A673 (cell line): ENCODE measurements around the gene UBE2L3. TPM values are rescaled to one million over a fixed set of nuclear protein-coding genes. Genes with fewer than 3 reads are reported as not detected.
"Not testable (repeated sequence)": the region's sequence is repeated elsewhere in the genome, so short reads cannot be mapped to it uniquely, and the experiment has no call there.

Experiments
- BruUV-seq: library from RNA; stranded (reverse); fragments of 400-500 nt; replicated peaks from 2 replicates; lab custom pipeline; 2021; lab: Mats Ljungman, UMichigan
- CTCF ChIA-PET: fragments of 300-600 bp; sonication (Branson Sonifier 250); formaldehyde crosslinking; loops from one replicate; lab custom pipeline; 2022; ENCODE audit warnings: antibody characterized with exemption; lab: Charles Lee
- POLR2A ChIA-PET: fragments of 300-600 bp; sonication (Branson Sonifier 250); formaldehyde crosslinking; loops from one replicate; lab custom pipeline; 2022; ENCODE audit warnings: antibody characterized with exemption; ENCODE audit not compliant: low non-redundant PET; lab: Charles Lee
- DNase-seq: peaks from one replicate; pipeline ENCODE4 v3.0.0-alpha.2; 2015; ENCODE audit warnings: low spot score
- H3K27ac ChIP-seq: fragments of 200-600 bp; sonication (generic); 2 replicates; pipeline ENCODE4 v1.5.1; 2016; ENCODE audit warnings: mixed run types, low read depth, mild to moderate bottlenecking, mixed read lengths, antibody characterized with exemption, low read length; ENCODE audit not compliant: poor library complexity, severe bottlenecking
- H3K27me3 ChIP-seq: fragments of 200-600 bp; sonication (generic); replicated peaks from 2 replicates; pipeline ENCODE4 v1.6.1; 2017; ENCODE audit warnings: mixed run types, low read depth, mild to moderate bottlenecking, mixed read lengths, antibody characterized with exemption, low read length; ENCODE audit not compliant: insufficient read depth, poor library complexity
- H3K36me3 ChIP-seq: fragments of 200-600 bp; sonication (generic); 2 replicates; pipeline ENCODE4 v1.6.1; 2016; ENCODE audit warnings: mixed run types, mild to moderate bottlenecking, mixed read lengths, antibody characterized with exemption, low read length; ENCODE audit not compliant: insufficient read depth, poor library complexity, severe bottlenecking
- H3K4me1 ChIP-seq: fragments of 200-600 bp; sonication (generic); 2 replicates; pipeline ENCODE4 v1.6.1; 2017; ENCODE audit warnings: mixed run types, mild to moderate bottlenecking, mixed read lengths, antibody characterized with exemption, low read length; ENCODE audit not compliant: insufficient read depth, poor library complexity, severe bottlenecking
- H3K4me3 ChIP-seq: fragments of 200-600 bp; sonication (generic); 2 replicates; pipeline ENCODE4 v1.5.1; 2016; ENCODE audit warnings: low read depth, mixed run types, mild to moderate bottlenecking, mixed read lengths, low read length; ENCODE audit not compliant: poor library complexity, severe bottlenecking
- H3K9me3 ChIP-seq: fragments of 200-600 bp; sonication (generic); 2 replicates; pipeline ENCODE4 v1.6.1; 2016; ENCODE audit warnings: mixed run types, low read depth, mild to moderate bottlenecking, mixed read lengths, antibody characterized with exemption, low read length; ENCODE audit not compliant: poor library complexity, severe bottlenecking
- CTCF ChIP-seq: fragments of 300-800, 200-600 bp; sonication (generic); conservative IDR thresholded peaks from 2 replicates; pipeline ENCODE4 v1.5.1; 2017; ENCODE audit warnings: low read depth, mild to moderate bottlenecking, antibody characterized with exemption, low read length, moderate library complexity, mixed read lengths
- EZH2 ChIP-seq: fragments of 200-600 bp; sonication (generic); IDR thresholded peaks from 2 replicates; pipeline ENCODE4 v1.6.1; 2017; ENCODE audit warnings: borderline replicate concordance, low read depth, mild to moderate bottlenecking, mixed read lengths, antibody characterized with exemption, low read length; ENCODE audit not compliant: poor library complexity, severe bottlenecking
- intact Hi-C: fragments of 100-400 bp; cut with micrococcal nuclease; formaldehyde crosslinking; loops from one replicate; pipeline ENCODE4 v1.10.0; 2022; ENCODE audit not compliant: unreplicated experiment
- total RNA-seq: library from RNA; stranded (reverse); gene quantifications from 2 replicates; pipeline ENCODE4 v1.2.3, GENCODE V29; 2021

Gene UBE2L3
- total RNA-seq, 1 experiment from 2014 or later, result 118 TPM

- DNase-seq, result no peak
- ChIA-PET CTCF (no interaction called here), POLR2A (no interaction called here)
- H3K27ac ChIP-seq, result no peak overlapping the region
- H3K4me1 ChIP-seq, result peaks cover 7% of the 10 kb centered on the region
- BruUV-seq, result no TSS peak
- H3K9me3 ChIP-seq, result no peaks in the 10 kb centered on the region
- no peaks in the 10 kb centered on the region for H3K36me3 ChIP-seq
- no peak overlapping the region for H3K4me3 ChIP-seq
- H3K27me3 ChIP-seq, result no peaks in the 10 kb centered on the region
- TF ChIP-seq EZH2 (no peak), CTCF (no peak)
- intact Hi-C loops, result no loop called here
Observed at GRCh38 chr22:21636629-21637218, 69.2 kb downstream of the UBE2L3 start.

GRCh38 chr22:21637450-21637849 is 69.9 kb downstream of the UBE2L3 start:
- POLR2A ChIA-PET, H3K27ac ChIP-seq, intact Hi-C loops, BruUV-seq, H3K4me1 ChIP-seq, H3K36me3 ChIP-seq, DNase-seq, H3K9me3 ChIP-seq, H3K27me3 ChIP-seq, H3K4me3 ChIP-seq, CTCF ChIA-PET: not testable (repeated sequence)

GRCh38 chr22:21639359-21639758 is 71.8 kb downstream of the UBE2L3 start:
- intact Hi-C loops, result no loop called here
- Histone ChIP-seq H3K4me1 (peaks cover 13% of the 10 kb centered on the region), H3K9me3 (no peaks in the 10 kb centered on the region), H3K27ac (no peak overlapping the region), H3K4me3 (no peak overlapping the region), H3K27me3 (no peaks in the 10 kb centered on the region), H3K36me3 (no peaks in the 10 kb centered on the region)
- TF ChIP-seq EZH2 (no peak), CTCF (no peak)
- no peak for DNase-seq
- ChIA-PET CTCF (no interaction called here), POLR2A (no interaction called here)
- BruUV-seq, result no TSS peak

- DNase-seq, result no peak
- Histone ChIP-seq H3K27ac (no peak overlapping the region), H3K4me3 (no peak overlapping the region), H3K36me3 (no peaks in the 10 kb centered on the region), H3K9me3 (no peaks in the 10 kb centered on the region), H3K4me1 (peaks cover 13% of the 10 kb centered on the region), H3K27me3 (no peaks in the 10 kb centered on the region)
- ChIA-PET POLR2A (no interaction called here), CTCF (no interaction called here)
- intact Hi-C loops, result no loop called here
- TF ChIP-seq EZH2 (no peak), CTCF (no peak)
- no TSS peak for BruUV-seq
Observed at GRCh38 chr22:21640810-21641209, 73.3 kb downstream of the UBE2L3 start.
